NCI-H345 treated with DMSO at 0.1 percent for 48 hours (cell line): ENCODE results near the gene ITGBL1.

Source experiments
- DNase-seq: peaks from one replicate; lab custom pipeline; 2025; ENCODE audit not compliant: unreplicated experiment; lab: John Stamatoyannopoulos, UW

Gene ITGBL1

DNA sequence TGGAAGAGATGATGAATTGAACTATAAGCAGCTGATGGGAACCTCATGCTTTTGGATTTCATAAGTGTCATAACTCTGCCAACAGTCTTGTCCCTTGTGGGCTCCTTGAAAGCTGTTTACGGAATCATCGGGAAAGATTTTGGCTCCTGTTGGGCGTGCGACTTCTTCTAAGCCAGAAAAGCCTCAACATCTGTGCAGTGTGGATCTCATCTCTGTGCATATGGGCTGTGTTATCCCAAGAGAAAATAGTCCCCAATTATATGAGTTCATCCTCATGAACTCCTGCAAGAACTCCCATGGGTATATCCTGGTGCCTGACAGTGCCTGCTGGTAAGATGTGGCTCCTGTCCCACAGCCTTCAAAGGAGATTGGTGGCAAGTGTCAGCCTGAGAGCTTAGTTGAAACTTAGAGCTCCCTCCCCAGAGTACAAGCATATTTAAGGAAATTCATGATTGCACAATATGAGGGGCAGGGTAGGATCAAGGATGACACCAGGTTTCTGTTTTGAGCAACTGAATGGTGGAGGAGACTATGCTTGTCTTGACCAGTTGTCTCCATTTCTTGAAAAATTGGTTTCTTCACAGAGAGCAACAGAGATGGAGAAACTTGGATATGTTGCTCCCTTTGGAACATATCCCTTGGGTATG is 243.5 kb downstream of the ITGBL1 start:
- DNase-seq: no peak

DNA sequence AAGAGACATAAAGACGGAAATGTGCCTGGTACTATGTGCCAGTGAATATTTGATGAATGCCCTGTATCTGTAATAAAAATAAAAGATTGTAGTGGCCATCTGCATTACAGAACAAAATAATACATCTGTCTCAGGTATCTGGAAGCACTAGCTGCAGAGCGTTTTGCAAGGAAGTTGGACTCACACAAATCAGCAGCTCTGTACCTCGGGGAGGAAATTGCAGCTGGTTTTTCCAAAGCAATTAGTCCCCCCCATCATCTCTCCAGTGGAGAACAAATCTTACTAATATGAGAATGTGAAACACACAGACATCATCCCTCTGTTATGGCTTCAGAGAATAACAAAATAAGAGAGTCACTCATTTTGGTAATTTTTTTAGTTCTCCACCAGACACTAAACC is 245.3 kb downstream of the ITGBL1 start:
- no peak for DNase-seq

DNA sequence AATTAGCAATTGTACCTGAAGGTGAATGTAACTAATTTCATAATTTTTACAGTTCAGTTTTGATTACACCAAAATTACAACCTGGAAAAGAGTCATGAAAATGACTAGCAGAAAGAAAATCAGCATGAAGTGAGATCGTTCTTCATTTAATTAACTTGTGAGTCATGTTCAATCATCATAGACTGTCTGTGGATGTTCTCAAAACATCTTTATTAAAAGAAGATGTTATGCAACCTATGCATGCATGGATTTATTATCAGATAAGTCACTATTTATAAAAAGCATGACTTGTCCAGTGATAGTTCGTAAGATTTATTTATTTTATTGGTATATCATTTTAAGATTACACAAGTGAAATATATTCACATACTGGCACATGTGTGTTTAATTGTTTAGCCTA is 245.9 kb downstream of the ITGBL1 start:
- DNase-seq: no peak

DNA sequence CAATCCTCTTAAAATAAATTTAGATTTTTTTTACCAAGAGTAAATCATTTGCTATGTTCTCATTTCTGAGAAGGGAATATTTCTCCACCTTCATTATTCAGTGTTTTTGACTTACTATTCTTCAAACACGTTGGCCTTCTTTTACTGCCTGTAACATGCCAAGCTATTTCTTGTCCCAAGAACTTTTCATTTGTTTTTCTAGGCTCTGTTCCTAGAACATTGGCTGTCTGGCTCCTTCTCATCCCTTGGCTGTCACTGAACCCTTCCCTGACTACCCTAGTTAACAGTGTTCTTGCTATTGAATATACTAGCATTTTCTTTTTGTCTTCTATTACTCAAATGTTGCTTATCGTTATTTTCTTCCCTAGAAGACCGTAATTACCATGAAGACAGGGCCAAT is 248.1 kb downstream of the ITGBL1 start:
- no peak for DNase-seq

DNA sequence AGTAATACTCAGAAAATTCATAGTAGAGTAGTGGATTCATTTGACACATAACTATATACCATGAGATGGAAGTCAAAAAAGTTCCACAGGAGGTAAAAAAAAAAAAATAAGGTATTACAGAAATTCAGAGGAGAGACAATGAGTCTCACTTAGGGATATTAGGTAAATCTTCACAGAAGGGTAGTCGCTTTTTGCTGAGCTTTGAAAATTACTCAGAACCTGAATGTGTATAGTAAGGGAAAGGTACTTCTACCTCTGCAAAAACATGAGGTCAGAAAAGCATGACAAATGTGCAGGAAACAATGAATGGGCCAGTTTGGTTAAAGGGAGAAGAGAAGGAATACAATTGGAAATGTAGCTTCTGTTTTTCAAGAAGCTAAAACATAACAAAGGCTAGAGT is 250.6 kb downstream of the ITGBL1 start:
- no peak for DNase-seq

DNA sequence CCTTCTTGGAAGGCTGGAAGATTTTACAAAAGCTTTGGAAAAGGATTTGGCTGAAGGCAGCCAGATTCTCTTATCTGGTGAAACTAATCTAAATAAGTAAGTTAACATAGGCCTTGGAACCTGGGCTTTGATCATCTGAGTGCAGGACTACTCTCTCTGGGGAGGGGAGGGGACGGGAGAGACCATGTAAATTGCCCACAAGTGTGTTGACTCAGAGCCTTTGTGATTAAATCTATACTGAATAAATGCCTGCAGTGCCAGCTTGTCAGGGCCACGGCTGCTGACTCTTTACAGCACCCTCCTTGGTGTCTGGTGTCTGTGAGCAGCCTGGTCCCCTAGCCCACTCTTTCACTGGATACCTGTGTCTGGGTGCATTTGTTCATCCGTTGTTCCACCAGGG is 251.4 kb downstream of the ITGBL1 start:
- no peak for DNase-seq

DNA sequence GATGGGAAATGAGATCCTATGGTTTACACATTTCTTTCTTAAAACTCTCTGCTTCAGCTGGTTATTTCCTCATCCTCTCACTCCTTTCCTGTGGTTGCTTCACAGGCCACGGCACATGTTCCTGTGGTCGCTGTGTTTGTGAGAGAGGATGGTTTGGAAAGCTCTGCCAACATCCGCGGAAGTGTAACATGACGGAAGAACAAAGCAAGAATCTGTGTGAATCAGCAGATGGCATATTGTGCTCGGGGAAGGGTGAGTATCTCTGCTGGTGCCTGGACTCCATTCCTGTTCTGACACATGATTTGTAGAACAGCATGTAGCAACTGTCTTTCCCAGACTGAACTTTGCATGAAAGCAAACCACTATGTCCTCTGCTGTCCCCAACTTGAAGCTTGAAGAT is 254.2 kb downstream of the ITGBL1 start:
- DNase-seq: no peak

DNA sequence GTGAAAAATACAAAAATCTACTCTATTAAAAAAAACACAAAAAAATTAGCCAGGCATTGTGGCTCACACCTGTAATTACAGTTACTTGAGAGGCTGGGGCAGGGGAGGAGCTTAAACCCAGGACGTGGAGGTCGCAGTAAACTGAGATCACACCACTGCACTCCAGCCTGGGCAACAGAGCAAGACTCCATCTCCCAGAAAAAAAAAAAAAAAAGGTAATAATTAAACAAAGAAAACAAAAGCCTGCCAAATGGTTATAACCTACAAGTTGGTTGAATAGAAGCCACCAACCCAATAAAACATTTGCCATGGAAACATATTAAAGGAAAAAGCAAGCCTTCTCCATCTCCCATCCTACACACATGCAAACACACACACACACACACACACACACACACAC is 255.2 kb downstream of the ITGBL1 start:
- no peak for DNase-seq

DNA sequence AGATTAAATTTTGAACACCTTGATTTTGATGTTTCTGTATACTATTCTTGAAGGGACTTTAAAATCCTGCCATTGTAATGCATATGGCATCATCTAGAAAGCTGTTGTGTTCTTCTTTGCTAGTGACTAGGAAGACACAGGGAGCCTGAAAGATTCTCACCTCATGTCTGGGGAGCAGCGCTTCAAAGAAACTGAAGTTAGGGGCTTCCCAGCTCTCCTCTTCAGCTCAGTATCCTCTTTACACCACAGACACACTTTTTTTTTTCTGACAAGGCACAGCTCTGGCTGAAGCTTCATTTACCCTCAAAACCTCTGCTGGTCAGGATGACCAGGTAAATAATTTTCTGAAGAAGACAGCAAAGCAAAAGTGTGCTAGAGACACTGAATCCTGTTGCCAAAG is 255.6 kb downstream of the ITGBL1 start:
- DNase-seq: no peak

DNA sequence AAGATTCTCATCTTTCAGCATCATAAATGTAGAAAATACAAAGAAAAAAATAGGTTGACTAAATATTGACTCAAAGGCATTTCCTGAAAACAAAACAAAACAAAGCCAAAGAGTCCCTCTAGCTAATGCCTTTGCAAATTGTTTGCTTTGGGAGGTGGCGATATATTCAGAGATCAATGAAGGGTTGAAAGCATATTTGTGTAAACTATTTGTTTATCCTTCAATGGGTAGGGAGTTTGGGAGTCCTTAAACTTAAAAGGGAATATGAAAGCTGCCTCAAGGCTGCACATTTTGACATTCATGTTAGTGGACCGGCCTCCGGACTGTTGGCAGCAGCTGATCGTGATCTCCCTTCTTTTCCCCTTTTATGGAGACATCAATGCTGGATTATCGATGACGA is 257.5 kb downstream of the ITGBL1 start:
- no peak for DNase-seq

DNA sequence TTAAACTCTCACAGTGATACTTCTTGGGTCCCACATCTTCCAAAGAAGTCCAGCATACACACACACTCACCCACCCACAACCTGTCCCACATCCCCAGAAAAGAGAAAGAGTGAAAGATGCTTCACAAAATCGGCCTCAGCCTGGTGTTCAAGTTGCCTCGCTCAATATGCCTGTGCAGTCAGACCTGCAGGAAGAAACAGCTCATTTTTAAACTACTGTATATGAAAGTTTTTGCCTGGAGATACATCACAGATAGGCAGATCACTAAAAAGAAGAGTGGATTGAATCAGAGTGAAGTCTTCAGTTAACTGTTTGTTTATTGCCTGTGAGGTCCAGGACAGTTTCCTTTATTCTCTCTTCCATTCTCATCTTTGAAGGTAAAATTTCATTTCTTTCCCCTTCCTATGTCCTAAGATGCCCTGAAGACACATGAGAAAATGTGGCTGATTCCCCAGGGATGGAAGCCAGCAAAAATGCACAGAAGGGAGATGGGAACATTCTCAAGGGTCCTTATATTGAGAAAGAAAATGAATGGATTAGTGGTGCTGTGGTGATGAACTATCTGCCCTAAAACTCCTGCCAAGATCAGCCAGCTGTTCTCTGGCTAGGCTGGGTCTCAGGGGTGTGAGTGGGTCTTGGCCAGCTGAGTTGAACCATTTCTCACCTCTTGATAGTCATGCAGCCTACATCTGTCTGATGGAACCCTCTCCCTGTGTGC is 259.0 kb downstream of the ITGBL1 start:
- no peak for DNase-seq

DNA sequence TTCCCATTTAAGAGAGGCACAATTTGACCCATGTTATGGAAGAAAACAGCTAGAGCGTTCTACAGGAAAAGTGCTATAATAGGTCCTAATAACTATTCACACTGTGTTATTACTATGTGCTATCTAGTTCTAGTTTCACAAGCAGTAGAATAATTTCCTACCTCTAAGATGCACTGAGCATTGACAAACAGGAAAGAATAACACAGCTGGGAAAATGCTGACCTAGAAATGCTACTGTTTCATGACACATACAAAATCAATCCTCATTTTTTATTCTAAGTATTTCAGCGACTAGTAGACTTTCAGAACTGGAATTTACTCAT is 259.5 kb downstream of the ITGBL1 start:
- DNase-seq: no peak

DNA sequence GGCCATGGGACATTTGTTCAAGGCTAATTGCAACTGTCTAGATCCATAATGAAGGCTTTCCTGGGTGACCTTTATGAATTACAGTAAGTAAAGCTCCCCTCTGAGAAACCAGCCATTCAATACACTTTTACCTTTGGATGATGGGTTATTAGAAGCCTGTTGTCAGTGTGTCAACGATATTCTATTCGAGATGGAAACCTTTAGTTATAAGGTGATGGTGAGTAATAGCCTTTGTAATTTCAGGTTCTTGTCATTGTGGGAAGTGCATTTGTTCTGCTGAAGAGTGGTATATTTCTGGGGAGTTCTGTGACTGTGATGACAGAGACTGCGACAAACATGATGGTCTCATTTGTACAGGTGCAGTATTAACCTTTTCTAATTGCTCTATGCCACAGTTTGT is 261.7 kb downstream of the ITGBL1 start:
- DNase-seq: no peak

DNA sequence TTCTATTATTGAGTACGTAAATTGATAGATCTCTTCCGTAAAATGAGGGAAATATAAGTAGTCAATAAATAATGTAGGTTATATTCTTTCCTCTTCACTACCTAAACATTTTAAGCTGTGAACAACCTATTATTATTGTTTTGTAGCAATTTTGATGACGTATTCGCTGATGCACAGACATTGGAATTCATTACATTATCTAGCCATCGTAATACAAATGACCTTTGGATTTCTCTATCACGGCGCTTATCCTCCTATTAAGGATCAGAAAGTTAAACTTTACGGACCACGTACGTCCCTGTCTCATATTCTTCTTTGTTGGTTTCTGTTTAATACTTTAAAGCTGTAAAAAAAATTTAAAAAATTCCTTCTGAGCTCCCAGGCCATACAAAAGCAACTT is 264.9 kb downstream of the ITGBL1 start:
- no peak for DNase-seq

DNA sequence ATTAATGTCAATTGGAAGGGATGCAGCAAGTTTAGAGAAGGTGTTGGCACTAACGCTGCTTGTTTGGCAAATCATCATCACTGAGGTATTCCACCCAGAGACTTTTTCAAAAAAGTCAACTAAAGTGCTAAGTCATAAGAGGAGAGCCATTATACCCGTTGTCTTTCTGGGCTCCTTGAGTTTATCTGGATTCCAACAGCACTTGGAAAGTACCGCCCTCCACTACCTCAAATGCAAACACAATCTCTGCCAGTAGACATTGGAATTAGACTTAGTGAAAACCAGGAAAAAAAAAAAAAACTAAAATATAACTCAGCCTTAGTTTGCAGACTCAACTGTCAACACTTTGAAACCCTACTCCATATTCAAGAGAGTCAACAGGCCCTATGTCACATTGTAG is 266.0 kb downstream of the ITGBL1 start:
- no peak for DNase-seq

DNA sequence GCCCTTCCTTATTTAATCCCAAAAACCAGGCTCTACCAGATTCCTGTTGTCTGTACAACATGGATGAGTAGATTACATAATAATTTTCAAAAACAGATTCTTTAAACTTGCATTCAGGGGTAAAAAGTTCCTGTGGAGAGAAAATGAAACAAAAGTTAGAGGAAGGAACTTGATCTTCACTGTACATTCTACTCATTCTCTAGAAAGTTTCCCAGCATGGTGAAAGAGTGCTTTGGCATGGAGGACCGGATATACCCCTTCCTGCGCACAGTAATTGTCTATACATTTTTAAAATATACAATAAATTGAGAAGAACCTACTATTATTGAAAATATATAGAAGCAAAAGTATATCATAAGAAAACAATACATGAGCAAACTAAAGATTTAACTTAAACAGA is 274.2 kb downstream of the ITGBL1 start:
- DNase-seq: no peak

DNA sequence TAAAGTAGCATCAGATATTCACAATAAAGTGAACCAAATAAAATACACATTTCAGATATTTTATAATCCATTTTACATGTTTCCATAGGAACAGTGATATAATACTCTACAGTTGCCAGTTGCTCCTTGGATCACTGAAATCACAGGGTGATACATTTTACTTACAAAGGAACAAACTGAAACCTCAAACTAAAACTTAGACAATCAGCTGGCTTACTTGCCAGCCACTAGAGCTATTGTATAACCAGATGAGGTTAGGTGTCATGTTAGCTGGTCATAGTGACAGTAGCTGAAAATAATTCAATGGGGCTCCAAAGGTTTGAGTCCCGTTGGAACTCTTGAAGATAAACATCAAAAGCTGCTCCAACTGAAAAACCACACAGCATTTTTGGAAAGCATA is 274.6 kb downstream of the ITGBL1 start:
- DNase-seq: no peak

DNA sequence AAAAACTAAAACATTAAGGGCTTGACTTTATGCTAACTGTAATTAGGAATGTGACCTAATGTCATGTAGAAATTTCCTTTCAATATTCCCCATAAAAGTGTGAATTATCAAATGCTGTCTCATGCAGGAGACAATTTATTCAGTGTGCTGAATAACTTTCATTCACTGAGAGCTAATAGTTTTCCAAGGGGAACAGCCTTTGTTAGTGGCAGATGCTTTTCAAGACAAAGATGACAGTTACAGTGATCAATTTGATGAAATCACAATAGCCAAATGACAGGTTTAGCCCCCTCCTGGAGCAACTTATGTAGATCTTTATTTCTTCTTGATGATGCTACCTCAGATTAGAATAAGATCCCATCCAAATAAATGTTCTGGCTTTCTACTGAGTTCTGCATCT is 275.5 kb downstream of the ITGBL1 start:
- no peak for DNase-seq

DNA sequence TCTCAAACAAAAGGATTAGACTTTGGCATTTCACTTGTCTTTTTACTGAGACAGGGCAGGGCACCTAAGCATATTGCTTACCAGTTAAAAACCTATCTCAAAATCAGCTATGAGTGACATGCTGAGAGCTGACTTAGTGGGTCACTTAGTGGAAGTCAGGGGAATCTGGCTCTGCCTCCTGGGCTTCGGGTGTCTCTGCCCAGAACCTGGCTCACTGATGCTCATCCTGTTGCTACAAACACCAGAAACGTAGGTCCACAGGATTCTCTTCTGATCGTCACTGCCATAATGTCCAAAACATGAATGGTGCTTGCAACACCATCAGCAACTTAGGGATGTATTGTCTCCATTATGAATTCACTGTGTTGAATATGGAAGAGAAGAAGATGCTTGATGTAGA is 276.1 kb downstream of the ITGBL1 start:
- no peak for DNase-seq

DNA sequence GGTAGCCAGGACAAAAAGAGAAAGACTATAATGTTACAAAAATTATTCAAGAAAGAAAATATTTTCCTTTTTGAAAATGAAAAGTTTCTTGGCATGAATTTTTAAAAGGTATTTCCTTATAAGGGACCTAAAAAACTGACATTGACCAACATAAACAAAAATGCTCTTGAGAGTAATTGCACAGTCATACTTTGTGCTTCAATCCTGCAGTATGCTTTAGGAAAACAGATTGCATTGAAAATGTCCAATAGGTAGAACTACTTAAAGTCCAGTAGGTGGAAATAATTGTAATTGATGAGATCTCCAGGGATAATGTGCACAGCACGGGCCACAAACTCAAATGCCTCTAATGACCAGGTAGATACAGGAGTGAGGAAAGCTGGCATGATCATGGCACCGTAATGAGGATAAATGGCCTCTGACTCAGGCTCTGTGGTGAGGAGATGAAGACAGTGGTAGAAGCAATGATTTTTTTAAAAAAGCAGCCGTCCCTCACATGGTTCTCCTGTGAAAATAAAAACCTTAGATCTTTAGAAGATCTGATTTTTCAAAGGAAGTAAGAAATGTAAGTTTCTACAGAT is 278.0 kb downstream of the ITGBL1 start:
- no peak for DNase-seq

DNA sequence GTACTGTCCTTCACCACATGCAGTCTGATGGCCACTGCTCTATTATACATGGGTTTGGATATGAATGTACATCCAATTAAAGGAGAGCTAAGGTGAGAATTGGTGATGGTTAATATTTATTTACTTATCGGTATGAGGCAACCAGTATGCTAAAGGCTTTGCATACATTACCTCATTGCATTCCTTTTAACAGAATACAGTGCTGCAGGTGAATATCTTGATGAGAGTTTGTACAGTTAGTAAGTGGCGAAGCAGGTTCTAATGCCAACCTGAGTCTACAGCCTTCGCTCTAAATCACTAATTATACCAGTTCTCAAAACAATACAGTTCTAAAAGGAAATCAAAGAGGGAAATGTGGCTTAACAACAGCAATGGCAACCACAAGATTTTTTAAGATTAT is 284.1 kb downstream of the ITGBL1 start:
- no peak for DNase-seq

DNA sequence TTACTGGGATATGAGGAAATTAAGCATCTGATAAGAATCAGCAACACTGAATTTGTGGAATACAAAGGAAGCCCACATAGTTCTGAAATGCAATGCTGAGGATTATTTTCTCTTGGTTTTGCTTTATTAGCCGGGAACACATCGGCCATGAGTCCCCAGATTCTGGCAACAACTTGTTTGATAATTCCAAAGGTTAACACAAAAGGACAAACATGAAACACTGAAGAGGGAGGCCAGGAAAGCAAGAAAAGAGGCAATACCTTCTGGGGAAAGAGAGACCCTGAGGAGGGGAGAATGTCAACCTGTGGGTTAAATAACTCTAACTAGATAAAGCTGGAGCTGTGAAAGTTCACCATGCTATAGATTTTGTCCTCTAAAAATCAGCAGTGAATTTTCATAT is 285.9 kb downstream of the ITGBL1 start:
- DNase-seq: no peak
